Measurements from ENCODE around the gene NCOA4. TPM values are rescaled to one million over a fixed set of nuclear protein-coding genes. Genes with fewer than 3 reads are reported as not detected.

NCOA4 gene
- total RNA-seq, 2 donors from 2014 or later, result 157 to 200 TPM

GRCh38 chr10:46019569-46020343 is 10.7 kb downstream of the NCOA4 start:
- no peaks in the 10 kb centered on the region for H3K27me3 ChIP-seq (ENCODE audit: control insufficient read depth, insufficient read depth, low read length, poor library complexity, severe bottlenecking)
- Mint-ChIP-seq H3K36me3 (ENCODE audit: low read depth) (peaks cover 43% of the 10 kb centered on the region), H3K27ac (no peak overlapping the region), H3K4me1 (peaks cover 46% of the 10 kb centered on the region), H3K27me3 (ENCODE audit: insufficient read depth) (no peaks in the 10 kb centered on the region), H3K9me3 (no peaks in the 10 kb centered on the region), H3K4me3 (no peak overlapping the region)
- no peak overlapping the region for H3K9ac ChIP-seq (ENCODE audit: extremely low read depth, low read length, poor library complexity, severe bottlenecking)
- H3K4me3 ChIP-seq (ENCODE audit: low read length), result peak overlapping the region; percentile 33
- H3K36me3 ChIP-seq (ENCODE audit: control insufficient read depth, insufficient read depth, low read length), result peaks cover 48% of the 10 kb centered on the region
- 91 to 93% methylated on average over 6 to 7 of the region's 7 CpGs for WGBS, 2 experiments (ENCODE audit: insufficient coverage in 1 of 2, insufficient read length in 1 of 2)
- no peak for TF ChIP-seq CTCF (conservative IDR thresholded peaks at IDR 0.05)
- H3K9me3 ChIP-seq (ENCODE audit: control insufficient read depth, low read length), result no peaks in the 10 kb centered on the region
- DNase-seq, result no peak
- no peak overlapping the region for H3K27ac ChIP-seq (ENCODE audit: low read depth, low read length)
- peaks cover 12% of the 10 kb centered on the region for H3K4me1 ChIP-seq (ENCODE audit: control insufficient read depth, insufficient read depth, low read length)

- H3K27me3 Mint-ChIP-seq (ENCODE audit: insufficient read depth), result no peaks in the 10 kb centered on the region
- no peak overlapping the region for H3K4me3 ChIP-seq (ENCODE audit: low read length)
Observed at GRCh38 chr10:46019177-46019528, 11.3 kb downstream of the NCOA4 start.

GRCh38 chr10:46018453-46019176 is 11.8 kb downstream of the NCOA4 start:
- 75 to 83% methylated on average over 2 of the region's 2 CpGs for WGBS, 2 experiments (ENCODE audit: insufficient coverage in 1 of 2, insufficient read length in 1 of 2)
- no peaks in the 10 kb centered on the region for H3K27me3 Mint-ChIP-seq (ENCODE audit: insufficient read depth)
- Histone ChIP-seq H3K36me3 (ENCODE audit: control insufficient read depth, insufficient read depth, low read length) (peaks cover 59% of the 10 kb centered on the region), H3K9me3 (ENCODE audit: control insufficient read depth, low read length) (no peaks in the 10 kb centered on the region), H3K9ac (ENCODE audit: extremely low read depth, low read length, poor library complexity, severe bottlenecking) (no peak overlapping the region), H3K4me1 (ENCODE audit: control insufficient read depth, insufficient read depth, low read length) (peaks cover 12% of the 10 kb centered on the region), H3K27ac (ENCODE audit: low read depth, low read length) (no peak overlapping the region), H3K27me3 (ENCODE audit: control insufficient read depth, insufficient read depth, low read length, poor library complexity, severe bottlenecking) (no peaks in the 10 kb centered on the region), H3K4me3 (ENCODE audit: low read length) (peak overlapping the region; percentile 37)
- no peak overlapping the region for H3K27ac Mint-ChIP-seq
- H3K4me1 Mint-ChIP-seq, result peaks cover 37% of the 10 kb centered on the region
- no peaks in the 10 kb centered on the region for H3K9me3 Mint-ChIP-seq
- no peak for DNase-seq
- H3K36me3 Mint-ChIP-seq (ENCODE audit: low read depth), result peaks cover 54% of the 10 kb centered on the region
- TF ChIP-seq CTCF (conservative IDR thresholded peaks at IDR 0.05), result no peak
- H3K4me3 Mint-ChIP-seq, result no peak overlapping the region

More at GRCh38 chr10:46019177-46019528, 11.3 kb downstream of the NCOA4 start:
- Histone ChIP-seq H3K4me1 (ENCODE audit: control insufficient read depth, insufficient read depth, low read length) (peaks cover 12% of the 10 kb centered on the region), H3K27me3 (ENCODE audit: control insufficient read depth, insufficient read depth, low read length, poor library complexity, severe bottlenecking) (no peaks in the 10 kb centered on the region), H3K27ac (ENCODE audit: low read depth, low read length) (no peak overlapping the region), H3K9me3 (ENCODE audit: control insufficient read depth, low read length) (no peaks in the 10 kb centered on the region), H3K36me3 (ENCODE audit: control insufficient read depth, insufficient read depth, low read length) (peaks cover 54% of the 10 kb centered on the region), H3K9ac (ENCODE audit: extremely low read depth, low read length, poor library complexity, severe bottlenecking) (no peak overlapping the region)
- H3K9me3 Mint-ChIP-seq, result no peaks in the 10 kb centered on the region
- WGBS, 2 experiments (ENCODE audit: insufficient coverage in 1 of 2, insufficient read length in 1 of 2), result 98 to 100% methylated on average over 3 of the region's 3 CpGs
- peaks cover 41% of the 10 kb centered on the region for H3K4me1 Mint-ChIP-seq
- no peak overlapping the region for H3K4me3 Mint-ChIP-seq
- peaks cover 49% of the 10 kb centered on the region for H3K36me3 Mint-ChIP-seq (ENCODE audit: low read depth)
- no peak for DNase-seq
- TF ChIP-seq CTCF (conservative IDR thresholded peaks at IDR 0.05), result no peak
- H3K27ac Mint-ChIP-seq, result no peak overlapping the region

Data from endodermal cell (in vitro differentiated cells).